Liver (tissue), 9 donors: Measurements from ENCODE around the gene ZNF438. TPM values are rescaled to one million over a fixed set of nuclear protein-coding genes. Genes with fewer than 3 reads are reported as not detected.

Source experiments
- DNase-seq: peaks from one replicate; pipeline ENCODE4 v3.0.0-alpha.2; 2017; ENCODE audit warnings: low spot score
- H3K27ac ChIP-seq, 2 donors: one replicate each; pipeline ENCODE4 v1.7.0; 2013; ENCODE audit warnings: inconsistent platforms in 2 of 2, low read length in 2 of 2, control low read depth in 1 of 2, low read depth in 1 of 2, mild to moderate bottlenecking in 1 of 2
- H3K27me3 ChIP-seq, 4 donors: one replicate each; pipeline versions ENCODE4 v1.6.1 to v1.7.0; 2013; ENCODE audit warnings: low read length in 3 of 4, inconsistent platforms in 1 of 4, mild to moderate bottlenecking in 1 of 4, moderate library complexity in 1 of 4; ENCODE audit not compliant: control insufficient read depth in 4 of 4, insufficient read depth in 4 of 4
- H3K36me3 ChIP-seq, 4 donors: one replicate each; pipeline versions ENCODE4 v1.6.1 to v1.7.0; 2013; ENCODE audit warnings: low read length in 3 of 4, mild to moderate bottlenecking in 3 of 4, low read depth in 1 of 4, moderate library complexity in 1 of 4; ENCODE audit not compliant: control insufficient read depth in 4 of 4, insufficient read depth in 3 of 4
- H3K4me1 ChIP-seq, 4 donors: one replicate each; pipeline versions ENCODE4 v1.6.1 to v1.7.0; 2013; ENCODE audit warnings: low read length in 3 of 4, mild to moderate bottlenecking in 3 of 4, moderate library complexity in 1 of 4; ENCODE audit not compliant: control insufficient read depth in 4 of 4, insufficient read depth in 4 of 4
- H3K4me3 ChIP-seq, 3 donors: one replicate each; pipeline versions ENCODE4 v1.6.1 to v1.7.0; 2013; ENCODE audit warnings: low read length in 3 of 3, control low read depth in 1 of 3, low read depth in 1 of 3, mild to moderate bottlenecking in 1 of 3
- H3K9ac ChIP-seq, 2 donors: one replicate each; pipeline ENCODE4 v1.7.0; 2013; ENCODE audit warnings: low read length in 2 of 2, mild to moderate bottlenecking in 2 of 2, moderate library complexity in 2 of 2, control low read depth in 1 of 2, low read depth in 1 of 2
- H3K9me3 ChIP-seq, 4 donors: one replicate each; pipeline versions ENCODE4 v1.6.1 to v1.7.0; 2013; ENCODE audit warnings: low read length in 3 of 4; ENCODE audit not compliant: control insufficient read depth in 4 of 4
- EGR1 ChIP-seq, 2 donors: IDR thresholded peaks; 2 replicates each; pipeline ENCODE4 v1.6.1; 2016 to 2018; ENCODE audit warnings: antibody characterized with exemption in 2 of 2, low read depth in 2 of 2
- FOXA1 ChIP-seq: IDR thresholded peaks from 2 replicates; pipeline ENCODE4 v1.6.1; 2016; ENCODE audit warnings: antibody characterized with exemption
- FOXA2 ChIP-seq: IDR thresholded peaks from 2 replicates; pipeline ENCODE4 v1.6.1; 2016; ENCODE audit warnings: antibody characterized with exemption
- GABPA ChIP-seq, 2 donors: IDR thresholded peaks in 1 of 2; conservative IDR thresholded peaks in 1 of 2; 2 replicates each; pipeline ENCODE4 v1.6.1; 2016; ENCODE audit warnings: antibody characterized with exemption in 2 of 2, mild to moderate bottlenecking in 1 of 2, moderate library complexity in 1 of 2
- HNF4A ChIP-seq, 2 donors: conservative IDR thresholded peaks; 2 replicates each; pipeline ENCODE4 v1.6.1; 2016; ENCODE audit warnings: antibody characterized with exemption in 2 of 2, mild to moderate bottlenecking in 2 of 2
- HNF4G ChIP-seq: IDR thresholded peaks from 2 replicates; pipeline ENCODE4 v1.6.1; 2016; ENCODE audit warnings: antibody characterized with exemption
- JUND ChIP-seq, 2 donors: IDR thresholded peaks; 2 replicates each; pipeline ENCODE4 v1.6.1; 2016; ENCODE audit warnings: antibody characterized with exemption in 2 of 2
- NR2F2 ChIP-seq: IDR thresholded peaks from 2 replicates; pipeline ENCODE4 v1.6.1; 2016; ENCODE audit warnings: antibody characterized with exemption
- RAD21 ChIP-seq, 2 donors: IDR thresholded peaks; 2 replicates each; pipeline ENCODE4 v1.6.1; 2016; ENCODE audit warnings: antibody characterized with exemption in 2 of 2, mild to moderate bottlenecking in 2 of 2
- RXRA ChIP-seq, 2 donors: IDR thresholded peaks; 2 replicates each; pipeline ENCODE4 v1.6.1; 2017 to 2018; ENCODE audit warnings: antibody characterized with exemption in 2 of 2, mild to moderate bottlenecking in 1 of 2
- SP1 ChIP-seq: IDR thresholded peaks from 2 replicates; pipeline ENCODE4 v1.6.1; 2018; ENCODE audit warnings: antibody characterized with exemption, mild to moderate bottlenecking
- TAF1 ChIP-seq: conservative IDR thresholded peaks from 2 replicates; pipeline ENCODE4 v1.6.1; 2016; ENCODE audit warnings: antibody characterized with exemption, mild to moderate bottlenecking
- YY1 ChIP-seq: IDR thresholded peaks from 2 replicates; pipeline ENCODE4 v1.6.1; 2016; ENCODE audit warnings: antibody characterized with exemption, mild to moderate bottlenecking
- WGBS: extraction: QIAGEN DNeasy Blood & Tissue Kit; methylation state at CpG from one replicate; pipeline ENCODE4 v1.1.7; 2013; 5-methylcytosine and 5-hydroxymethylcytosine counted together
- polyA plus RNA-seq, 2 donors: library from polyadenylated mRNA; stranded (reverse) in 1 of 2; unstranded in 1 of 2; fragments of 200-250 nt in 1 of 2; fragments of >200 nt in 1 of 2; fragmentation: Nextera tagmentation in 1 of 2; extraction: Ambion mirVana in 1 of 2; gene quantifications; one replicate each; pipeline versions ENCODE4 v1.2.1 to v1.2.3, GENCODE V29; 2013 to 2015
- total RNA-seq, 2 donors: library from RNA; depleted of rRNA; stranded (reverse); fragments of >200 nt; gene quantifications; one replicate each; pipeline ENCODE4 v1.2.3, GENCODE V29; 2014
- TF ChIP-seq, protein P1 (sequence below): IDR thresholded peaks from 2 replicates; pipeline ENCODE4 v1.6.1; 2016; ENCODE audit warnings: antibody characterized with exemption
- TF ChIP-seq, protein P2 (sequence below): IDR thresholded peaks from 2 replicates; pipeline ENCODE4 v1.6.1; 2016; ENCODE audit warnings: antibody characterized with exemption
- TF ChIP-seq, protein P3 (sequence below): IDR thresholded peaks from 2 replicates; pipeline ENCODE4 v1.6.1; 2016; ENCODE audit warnings: antibody characterized with exemption
- TF ChIP-seq, protein P4 (sequence below): fragments of 150-350 bp; IDR thresholded peaks from 2 replicates; pipeline ENCODE4 v1.5.1; 2017; ENCODE audit warnings: improper control_type of control experiment, low read depth, low read length; ENCODE audit not compliant: missing input control
- TF ChIP-seq, protein P5 (sequence below): IDR thresholded peaks from 2 replicates; pipeline ENCODE4 v1.6.1; 2016; ENCODE audit warnings: antibody characterized with exemption, mild to moderate bottlenecking
- donor health status: healthy.
- donor health status: healthy.
- donor health status: healthy.
- donor health status: healthy.
- donor health status: healthy.

Gene ZNF438
- total and polyA plus RNA-seq, 4 donors, result 1.9 to 2.9 (median 2.2) TPM

DNA sequence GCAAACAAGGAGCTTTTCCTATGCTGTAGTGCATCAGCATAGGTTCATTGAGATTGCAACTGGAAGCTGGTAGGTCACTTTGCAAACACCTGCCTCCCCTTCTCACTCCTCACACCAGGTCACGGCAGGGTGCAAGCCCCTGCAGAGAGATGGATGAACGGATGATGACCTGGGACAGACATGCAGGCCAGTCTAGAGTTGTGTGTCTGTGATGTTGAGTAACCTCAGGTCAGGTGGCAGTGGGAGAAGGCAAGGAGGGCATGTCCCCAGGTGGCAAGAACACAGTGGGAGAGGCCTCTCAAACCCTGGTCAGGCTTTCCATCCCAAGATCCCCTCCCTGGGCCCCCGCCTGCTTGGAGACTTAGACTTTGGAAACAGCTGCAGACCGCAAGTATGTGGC is 205.0 kb downstream of the ZNF438 start (continued):
- TF ChIP-seq, protein P1, sequence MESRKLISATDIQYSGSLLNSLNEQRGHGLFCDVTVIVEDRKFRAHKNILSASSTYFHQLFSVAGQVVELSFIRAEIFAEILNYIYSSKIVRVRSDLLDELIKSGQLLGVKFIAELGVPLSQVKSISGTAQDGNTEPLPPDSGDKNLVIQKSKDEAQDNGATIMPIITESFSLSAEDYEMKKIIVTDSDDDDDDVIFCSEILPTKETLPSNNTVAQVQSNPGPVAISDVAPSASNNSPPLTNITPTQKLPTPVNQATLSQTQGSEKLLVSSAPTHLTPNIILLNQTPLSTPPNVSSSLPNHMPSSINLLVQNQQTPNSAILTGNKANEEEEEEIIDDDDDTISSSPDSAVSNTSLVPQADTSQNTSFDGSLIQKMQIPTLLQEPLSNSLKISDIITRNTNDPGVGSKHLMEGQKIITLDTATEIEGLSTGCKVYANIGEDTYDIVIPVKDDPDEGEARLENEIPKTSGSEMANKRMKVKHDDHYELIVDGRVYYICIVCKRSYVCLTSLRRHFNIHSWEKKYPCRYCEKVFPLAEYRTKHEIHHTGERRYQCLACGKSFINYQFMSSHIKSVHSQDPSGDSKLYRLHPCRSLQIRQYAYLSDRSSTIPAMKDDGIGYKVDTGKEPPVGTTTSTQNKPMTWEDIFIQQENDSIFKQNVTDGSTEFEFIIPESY, result no peak

DNA sequence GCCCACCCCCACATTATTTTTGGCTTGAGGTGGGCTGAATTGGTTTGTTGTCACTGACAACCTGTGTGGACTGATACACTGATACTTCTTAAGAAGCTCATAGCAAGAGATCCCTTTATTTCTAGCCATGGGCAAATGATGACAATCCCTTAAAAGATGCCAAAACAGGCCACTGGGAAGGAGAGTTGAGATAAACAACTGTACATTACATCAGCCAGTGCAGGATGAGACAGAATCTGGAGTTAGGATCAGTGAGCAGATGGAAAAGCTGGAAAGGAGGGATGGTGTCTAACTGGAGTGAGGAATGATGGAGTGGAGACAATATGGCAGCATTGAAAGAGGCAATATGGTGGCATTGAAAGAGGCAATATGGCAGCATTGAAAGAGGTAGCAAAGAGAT is 206.2 kb downstream of the ZNF438 start:
- no peaks in the 10 kb centered on the region for H3K4me1 ChIP-seq
- no peaks in the 10 kb centered on the region for H3K36me3 ChIP-seq
- no peaks in the 10 kb centered on the region for H3K27me3 ChIP-seq
- no peak overlapping the region for H3K4me3 ChIP-seq
- no peaks in the 10 kb centered on the region for H3K9me3 ChIP-seq
- H3K9ac ChIP-seq, result no peak overlapping the region
- DNase-seq, result no peak
- no peak overlapping the region for H3K27ac ChIP-seq
- TF ChIP-seq GABPA (IDR thresholded peaks at IDR 0.05 in 1 of 2, conservative IDR thresholded peaks at IDR 0.05 in 1 of 2) (no peak), HNF4A (conservative IDR thresholded peaks at IDR 0.05) (no peak), YY1 (no peak)
- TF ChIP-seq, protein P2, sequence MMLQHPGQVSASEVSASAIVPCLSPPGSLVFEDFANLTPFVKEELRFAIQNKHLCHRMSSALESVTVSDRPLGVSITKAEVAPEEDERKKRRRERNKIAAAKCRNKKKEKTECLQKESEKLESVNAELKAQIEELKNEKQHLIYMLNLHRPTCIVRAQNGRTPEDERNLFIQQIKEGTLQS, result no peak

DNA sequence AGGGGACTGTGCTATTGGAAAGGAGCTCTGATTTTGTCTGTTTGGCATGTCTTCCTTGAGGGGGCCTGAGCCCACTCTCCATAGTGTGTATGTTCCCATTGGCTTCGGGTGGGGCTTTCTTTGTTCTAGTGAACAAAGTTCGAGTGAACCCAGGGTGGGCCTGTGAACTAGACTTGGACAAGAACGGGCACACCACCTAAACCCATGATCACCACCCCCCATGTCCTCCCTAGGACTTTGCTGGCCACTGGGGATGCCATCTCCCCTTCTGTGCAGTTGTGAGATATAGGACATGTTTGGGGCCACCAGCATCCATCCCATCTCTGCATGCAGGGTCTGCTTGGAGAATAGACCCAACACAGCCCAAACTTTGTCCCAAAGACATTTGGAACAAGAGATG is 206.6 kb downstream of the ZNF438 start:
- H3K9ac ChIP-seq, result no peak overlapping the region
- no peaks in the 10 kb centered on the region for H3K27me3 ChIP-seq
- TF ChIP-seq, protein P1, result no peak
- no peak for TF ChIP-seq HNF4A (conservative IDR thresholded peaks at IDR 0.05)
- no peak for TF ChIP-seq EGR1 (IDR thresholded peaks at IDR 0.05; ENCODE audit: low read depth in 2 of 2)
- no peak for TF ChIP-seq JUND (IDR thresholded peaks at IDR 0.05)
- no peak for TF ChIP-seq YY1
- TF ChIP-seq NR2F2, result no peak
- no peak for TF ChIP-seq HNF4G
- no peak for TF ChIP-seq GABPA (IDR thresholded peaks at IDR 0.05 in 1 of 2, conservative IDR thresholded peaks at IDR 0.05 in 1 of 2)
- TF ChIP-seq, protein P3, sequence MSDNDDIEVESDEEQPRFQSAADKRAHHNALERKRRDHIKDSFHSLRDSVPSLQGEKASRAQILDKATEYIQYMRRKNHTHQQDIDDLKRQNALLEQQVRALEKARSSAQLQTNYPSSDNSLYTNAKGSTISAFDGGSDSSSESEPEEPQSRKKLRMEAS, result no peak
- TF ChIP-seq RXRA (IDR thresholded peaks at IDR 0.05), result no peak
- no peak overlapping the region for H3K4me3 ChIP-seq
- H3K9me3 ChIP-seq, result no peaks in the 10 kb centered on the region
- 88% methylated on average over 3 of the region's 3 CpGs for WGBS
- no peaks in the 10 kb centered on the region for H3K36me3 ChIP-seq
- no peak overlapping the region for H3K27ac ChIP-seq
- H3K4me1 ChIP-seq, result no peaks in the 10 kb centered on the region
- no peak for DNase-seq

DNA sequence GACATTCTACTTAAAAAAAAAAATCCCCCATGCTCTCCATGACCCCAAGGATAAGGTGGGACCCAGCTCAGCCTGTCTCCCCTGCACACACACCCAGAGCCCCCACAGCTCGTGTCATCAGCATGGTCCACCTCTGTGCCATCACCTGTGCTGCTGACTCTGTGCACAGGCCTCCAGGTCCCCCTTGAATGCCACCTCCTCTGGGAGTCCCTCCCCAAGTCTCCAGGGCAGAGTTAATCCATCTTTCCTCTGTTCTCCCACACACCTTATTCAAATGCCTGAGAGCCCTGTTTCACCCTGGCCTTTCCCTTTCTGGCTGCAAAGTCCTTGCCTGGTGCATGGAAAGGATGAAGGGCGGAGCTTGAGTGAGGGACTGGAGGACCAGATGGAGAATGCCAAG is 208.0 kb downstream of the ZNF438 start:
- DNase-seq, result no peak
- no peaks in the 10 kb centered on the region for H3K36me3 ChIP-seq
- WGBS, result 82% methylated on average over 2 of the region's 2 CpGs
- no peak for TF ChIP-seq RAD21 (IDR thresholded peaks at IDR 0.05)
- TF ChIP-seq, protein P4, sequence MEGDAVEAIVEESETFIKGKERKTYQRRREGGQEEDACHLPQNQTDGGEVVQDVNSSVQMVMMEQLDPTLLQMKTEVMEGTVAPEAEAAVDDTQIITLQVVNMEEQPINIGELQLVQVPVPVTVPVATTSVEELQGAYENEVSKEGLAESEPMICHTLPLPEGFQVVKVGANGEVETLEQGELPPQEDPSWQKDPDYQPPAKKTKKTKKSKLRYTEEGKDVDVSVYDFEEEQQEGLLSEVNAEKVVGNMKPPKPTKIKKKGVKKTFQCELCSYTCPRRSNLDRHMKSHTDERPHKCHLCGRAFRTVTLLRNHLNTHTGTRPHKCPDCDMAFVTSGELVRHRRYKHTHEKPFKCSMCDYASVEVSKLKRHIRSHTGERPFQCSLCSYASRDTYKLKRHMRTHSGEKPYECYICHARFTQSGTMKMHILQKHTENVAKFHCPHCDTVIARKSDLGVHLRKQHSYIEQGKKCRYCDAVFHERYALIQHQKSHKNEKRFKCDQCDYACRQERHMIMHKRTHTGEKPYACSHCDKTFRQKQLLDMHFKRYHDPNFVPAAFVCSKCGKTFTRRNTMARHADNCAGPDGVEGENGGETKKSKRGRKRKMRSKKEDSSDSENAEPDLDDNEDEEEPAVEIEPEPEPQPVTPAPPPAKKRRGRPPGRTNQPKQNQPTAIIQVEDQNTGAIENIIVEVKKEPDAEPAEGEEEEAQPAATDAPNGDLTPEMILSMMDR, result no peak
- TF ChIP-seq TAF1, result no peak
- TF ChIP-seq, protein P5, sequence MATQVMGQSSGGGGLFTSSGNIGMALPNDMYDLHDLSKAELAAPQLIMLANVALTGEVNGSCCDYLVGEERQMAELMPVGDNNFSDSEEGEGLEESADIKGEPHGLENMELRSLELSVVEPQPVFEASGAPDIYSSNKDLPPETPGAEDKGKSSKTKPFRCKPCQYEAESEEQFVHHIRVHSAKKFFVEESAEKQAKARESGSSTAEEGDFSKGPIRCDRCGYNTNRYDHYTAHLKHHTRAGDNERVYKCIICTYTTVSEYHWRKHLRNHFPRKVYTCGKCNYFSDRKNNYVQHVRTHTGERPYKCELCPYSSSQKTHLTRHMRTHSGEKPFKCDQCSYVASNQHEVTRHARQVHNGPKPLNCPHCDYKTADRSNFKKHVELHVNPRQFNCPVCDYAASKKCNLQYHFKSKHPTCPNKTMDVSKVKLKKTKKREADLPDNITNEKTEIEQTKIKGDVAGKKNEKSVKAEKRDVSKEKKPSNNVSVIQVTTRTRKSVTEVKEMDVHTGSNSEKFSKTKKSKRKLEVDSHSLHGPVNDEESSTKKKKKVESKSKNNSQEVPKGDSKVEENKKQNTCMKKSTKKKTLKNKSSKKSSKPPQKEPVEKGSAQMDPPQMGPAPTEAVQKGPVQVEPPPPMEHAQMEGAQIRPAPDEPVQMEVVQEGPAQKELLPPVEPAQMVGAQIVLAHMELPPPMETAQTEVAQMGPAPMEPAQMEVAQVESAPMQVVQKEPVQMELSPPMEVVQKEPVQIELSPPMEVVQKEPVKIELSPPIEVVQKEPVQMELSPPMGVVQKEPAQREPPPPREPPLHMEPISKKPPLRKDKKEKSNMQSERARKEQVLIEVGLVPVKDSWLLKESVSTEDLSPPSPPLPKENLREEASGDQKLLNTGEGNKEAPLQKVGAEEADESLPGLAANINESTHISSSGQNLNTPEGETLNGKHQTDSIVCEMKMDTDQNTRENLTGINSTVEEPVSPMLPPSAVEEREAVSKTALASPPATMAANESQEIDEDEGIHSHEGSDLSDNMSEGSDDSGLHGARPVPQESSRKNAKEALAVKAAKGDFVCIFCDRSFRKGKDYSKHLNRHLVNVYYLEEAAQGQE, result no peak
- TF ChIP-seq FOXA2, result no peak
- no peak for TF ChIP-seq JUND (IDR thresholded peaks at IDR 0.05)
- TF ChIP-seq SP1, result no peak
- no peak for TF ChIP-seq FOXA1

More for the DNA sequence above, 208.0 kb downstream of the ZNF438 start:
- no peaks in the 10 kb centered on the region for H3K4me1 ChIP-seq
- H3K9me3 ChIP-seq, result no peaks in the 10 kb centered on the region
- H3K27me3 ChIP-seq, result no peaks in the 10 kb centered on the region
- no peak overlapping the region for H3K9ac ChIP-seq
- no peak overlapping the region for H3K4me3 ChIP-seq
- no peak overlapping the region for H3K27ac ChIP-seq
